Stomach smooth muscle (tissue), 2 donors: Measurements from ENCODE around the gene PLCH2.
A peak's percentile ranks its signal among the peaks of the same experiment; 100 is the strongest.
"Not testable (repeated sequence)": the region's sequence is repeated elsewhere in the genome, so short reads cannot be mapped to it uniquely, and the experiment has no call there.

ENCODE experiments used
- H3K27ac ChIP-seq: one replicate; pipeline ENCODE4 v1.7.0; 2013; ENCODE audit warnings: mild to moderate bottlenecking, low read length, inconsistent platforms
- H3K27me3 ChIP-seq, 2 donors: one replicate each; pipeline ENCODE4 v1.7.0; 2013; ENCODE audit warnings: low read length in 2 of 2; ENCODE audit not compliant: insufficient read depth in 2 of 2, control insufficient read depth in 1 of 2
- H3K36me3 ChIP-seq, 2 donors: one replicate each; pipeline ENCODE4 v1.7.0; 2013; ENCODE audit warnings: low read length in 2 of 2; ENCODE audit not compliant: control insufficient read depth in 2 of 2, insufficient read depth in 2 of 2
- H3K4me1 ChIP-seq: one replicate; pipeline ENCODE4 v1.7.0; 2013; ENCODE audit warnings: low read length; ENCODE audit not compliant: control insufficient read depth, insufficient read depth
- H3K4me3 ChIP-seq, 2 donors: one replicate each; pipeline ENCODE4 v1.7.0; 2013; ENCODE audit warnings: low read length in 2 of 2
- H3K9ac ChIP-seq, 2 donors: one replicate each; pipeline ENCODE4 v1.7.0; 2013; ENCODE audit warnings: low read length in 2 of 2, mild to moderate bottlenecking in 1 of 2
- H3K9me3 ChIP-seq, 2 donors: one replicate each; pipeline ENCODE4 v1.7.0; 2013; ENCODE audit warnings: low read length in 2 of 2; ENCODE audit not compliant: control insufficient read depth in 2 of 2
- donor health status: healthy.
- donor health status: Pancreatic carcinoma.

PLCH2 gene

GRCh38 chr1:2544875-2545640 is 69.0 kb downstream of the PLCH2 start:
- H3K4me3 ChIP-seq = no peak overlapping the region
- no peak overlapping the region for H3K9ac ChIP-seq
- peaks cover 51% of the 10 kb centered on the region for H3K4me1 ChIP-seq
- H3K27ac ChIP-seq = no peak overlapping the region
- peaks cover 12 to 52% of the 10 kb centered on the region in 2 donors for H3K27me3 ChIP-seq
- H3K9me3 ChIP-seq = no peaks in the 10 kb centered on the region
- H3K36me3 ChIP-seq = no peaks in the 10 kb centered on the region

GRCh38 chr1:2545754-2546514 is 69.8 kb downstream of the PLCH2 start:
- H3K27me3 ChIP-seq = peaks cover 12 to 49% of the 10 kb centered on the region in 2 donors
- no peaks in the 10 kb centered on the region for H3K9me3 ChIP-seq
- H3K36me3 ChIP-seq = no peaks in the 10 kb centered on the region
- H3K4me1 ChIP-seq = peaks cover 51% of the 10 kb centered on the region
- peak overlapping the region in 1 of 2 donors; percentile 67 for H3K4me3 ChIP-seq
- H3K27ac ChIP-seq = peak overlapping the region; percentile 41
- H3K9ac ChIP-seq = no peak overlapping the region

GRCh38 chr1:2546515-2547209 is 70.6 kb downstream of the PLCH2 start:
- H3K4me1 ChIP-seq = peaks cover 51% of the 10 kb centered on the region

GRCh38 chr1:2547210-2548067 is 71.3 kb downstream of the PLCH2 start:
- no peak overlapping the region for H3K9ac ChIP-seq
- peaks cover 7 to 40% of the 10 kb centered on the region in 2 donors for H3K27me3 ChIP-seq
- H3K36me3 ChIP-seq = no peaks in the 10 kb centered on the region
- peak overlapping the region in 1 of 2 donors; percentile 67 for H3K4me3 ChIP-seq
- H3K4me1 ChIP-seq = peaks cover 51% of the 10 kb centered on the region
- peak overlapping the region; percentile 77 for H3K27ac ChIP-seq
- H3K9me3 ChIP-seq = no peaks in the 10 kb centered on the region

More at GRCh38 chr1:2546515-2547209, 70.6 kb downstream of the PLCH2 start:
- Histone ChIP-seq H3K27ac (peak overlapping the region; percentile 77), H3K36me3 (no peaks in the 10 kb centered on the region), H3K27me3 (peaks cover 10 to 46% of the 10 kb centered on the region in 2 donors), H3K4me3 (peak overlapping the region in 1 of 2 donors; percentile 67), H3K9me3 (no peaks in the 10 kb centered on the region), H3K9ac (no peak overlapping the region)

GRCh38 chr1:2548068-2548589 is 72.0 kb downstream of the PLCH2 start:
- H3K9ac ChIP-seq = peak overlapping the region in 1 of 2 donors; percentile 55
- H3K36me3 ChIP-seq = no peaks in the 10 kb centered on the region
- H3K27ac ChIP-seq = peak overlapping the region; percentile 77
- H3K27me3 ChIP-seq = peaks cover 5 to 39% of the 10 kb centered on the region in 2 donors
- H3K4me1 ChIP-seq = peaks cover 51% of the 10 kb centered on the region
- H3K9me3 ChIP-seq = no peaks in the 10 kb centered on the region
- peak overlapping the region; percentile 1 to 67 for H3K4me3 ChIP-seq

- not testable (repeated sequence) for H3K36me3 ChIP-seq, H3K4me3 ChIP-seq, H3K9me3 ChIP-seq
- Histone ChIP-seq H3K27me3 (peaks cover 3 to 28% of the 10 kb centered on the region in 2 donors), H3K27ac (peak overlapping the region; percentile 77), H3K9ac (peak overlapping the region in 1 of 2 donors; percentile 55), H3K4me1 (peaks cover 44% of the 10 kb centered on the region)
Observed at GRCh38 chr1:2549367-2550029, 73.4 kb downstream of the PLCH2 start.

- H3K36me3 ChIP-seq, H3K9ac ChIP-seq, H3K4me3 ChIP-seq, H3K9me3 ChIP-seq, H3K27ac ChIP-seq: not testable (repeated sequence)
- H3K4me1 ChIP-seq = peaks cover 44% of the 10 kb centered on the region
- H3K27me3 ChIP-seq = peaks cover 3 to 25% of the 10 kb centered on the region in 2 donors
Observed at GRCh38 chr1:2550309-2550861, 74.3 kb downstream of the PLCH2 start.

- Histone ChIP-seq H3K27me3 (peaks cover 3 to 17% of the 10 kb centered on the region in 2 donors), H3K4me1 (peaks cover 46% of the 10 kb centered on the region)
- H3K27ac ChIP-seq, H3K9me3 ChIP-seq, H3K9ac ChIP-seq, H3K4me3 ChIP-seq, H3K36me3 ChIP-seq: not testable (repeated sequence)
Observed at GRCh38 chr1:2551544-2551943, 75.5 kb downstream of the PLCH2 start.

- no peaks in the 10 kb centered on the region for H3K9me3 ChIP-seq
- H3K4me3 ChIP-seq = no peak overlapping the region
- H3K4me1 ChIP-seq = peaks cover 46% of the 10 kb centered on the region
- no peaks in the 10 kb centered on the region for H3K36me3 ChIP-seq
- H3K9ac ChIP-seq = no peak overlapping the region
- H3K27ac ChIP-seq = no peak overlapping the region
- H3K27me3 ChIP-seq = peaks cover 1 to 11% of the 10 kb centered on the region in 2 donors
Observed at GRCh38 chr1:2552189-2552588, 76.1 kb downstream of the PLCH2 start.
